Measurements from ENCODE around the gene MAT2A. TPM values are rescaled to one million over a fixed set of nuclear protein-coding genes. Genes with fewer than 3 reads are reported as not detected.

MAT2A gene
- total RNA-seq, 6 donors from 2014 or later: 108 to 219 (median 168) TPM

- ATAC-seq (ENCODE audit: low FRiP score in 2 of 2) (no peak), DNase-seq (no peak)
- H3K27me3 ChIP-seq: no peaks in the 10 kb centered on the region
- H3K4me3 ChIP-seq: no peak overlapping the region
- TF ChIP-seq EP300 (IDR thresholded peaks at IDR 0.05): no peak
- no peak for TF ChIP-seq CTCF (IDR thresholded peaks at IDR 0.05)
- TF ChIP-seq POLR2A (IDR thresholded peaks at IDR 0.05): no peak
- TF ChIP-seq POLR2AphosphoS5 (IDR thresholded peaks at IDR 0.05): no peak
- no peaks in the 10 kb centered on the region for H3K9me3 ChIP-seq
- H3K36me3 ChIP-seq: peaks cover 0 to 8% (median 0%) of the 10 kb centered on the region in 4 donors
- peak overlapping the region; percentile 89 to 97 (median 96) for H3K27ac ChIP-seq
- H3K4me1 ChIP-seq: peaks cover 81 to 90% (median 89%) of the 10 kb centered on the region in 4 donors
- 40 to 46% methylated on average over 4 of the region's 4 CpGs for WGBS, 2 donors
Measured at GRCh38 chr2:85588236-85588635, 49.3 kb downstream of the MAT2A start.

GRCh38 chr2:85588645-85589044 is 49.7 kb downstream of the MAT2A start:
- Histone ChIP-seq H3K4me1 (peaks cover 77 to 87% (median 85%) of the 10 kb centered on the region in 4 donors), H3K36me3 (peaks cover 0 to 7% (median 0%) of the 10 kb centered on the region in 4 donors), H3K27me3 (no peaks in the 10 kb centered on the region), H3K27ac (peak overlapping the region; percentile 89 to 97 (median 96)), H3K4me3 (no peak overlapping the region), H3K9me3 (no peaks in the 10 kb centered on the region)
- ATAC-seq (ENCODE audit: low FRiP score in 2 of 2) (no peak), DNase-seq (no peak)
- TF ChIP-seq POLR2A (IDR thresholded peaks at IDR 0.05): no peak
- TF ChIP-seq EP300 (IDR thresholded peaks at IDR 0.05): no peak
- TF ChIP-seq CTCF (IDR thresholded peaks at IDR 0.05): no peak
- TF ChIP-seq POLR2AphosphoS5 (IDR thresholded peaks at IDR 0.05): no peak
- WGBS, 2 donors: 61 to 80% methylated on average over 4 of the region's 4 CpGs

- Histone ChIP-seq H3K27me3 (no peaks in the 10 kb centered on the region), H3K36me3 (peaks cover 0 to 7% (median 0%) of the 10 kb centered on the region in 4 donors), H3K4me1 (peaks cover 74 to 85% (median 84%) of the 10 kb centered on the region in 4 donors), H3K27ac (peak overlapping the region; percentile 89 to 97 (median 96)), H3K9me3 (no peaks in the 10 kb centered on the region), H3K4me3 (no peak overlapping the region)
- TF ChIP-seq POLR2AphosphoS5 (IDR thresholded peaks at IDR 0.05) (no peak), POLR2A (IDR thresholded peaks at IDR 0.05) (no peak), EP300 (IDR thresholded peaks at IDR 0.05) (no peak), CTCF (IDR thresholded peaks at IDR 0.05) (no peak)
- no peak for ATAC-seq (ENCODE audit: low FRiP score in 2 of 2)
- no peak for DNase-seq
- WGBS, 2 donors: 77 to 78% methylated on average over 4 of the region's 4 CpGs
Measured at GRCh38 chr2:85589181-85589580, 50.2 kb downstream of the MAT2A start.

- DNase-seq (peak in 1 of 2 donors; percentile 79), ATAC-seq (ENCODE audit: low FRiP score in 2 of 2) (peak; percentile 51 to 80)
- no peaks in the 10 kb centered on the region for H3K9me3 ChIP-seq
- peak overlapping the region in 1 of 4 donors; percentile 11 for H3K4me3 ChIP-seq
- peak overlapping the region; percentile 89 to 97 (median 96) for H3K27ac ChIP-seq
- no peaks in the 10 kb centered on the region for H3K27me3 ChIP-seq
- TF ChIP-seq POLR2AphosphoS5 (IDR thresholded peaks at IDR 0.05) (peak; percentile 43 to 80), CTCF (IDR thresholded peaks at IDR 0.05) (no peak), EP300 (IDR thresholded peaks at IDR 0.05) (peak in 2 of 4 donors; percentile 51 to 55), POLR2A (IDR thresholded peaks at IDR 0.05) (peak in 1 of 4 donors; percentile 39)
- H3K36me3 ChIP-seq: peaks cover 0 to 7% (median 0%) of the 10 kb centered on the region in 4 donors
- H3K4me1 ChIP-seq: peaks cover 79 to 84% (median 83%) of the 10 kb centered on the region in 4 donors
- WGBS, 2 donors: 22 to 38% methylated on average over 7 of the region's 7 CpGs
Measured at GRCh38 chr2:85589982-85590791, 51.2 kb downstream of the MAT2A start.

Data from upper lobe of left lung (tissue), 6 donors.